Measurements from ENCODE around the gene ARRDC3. TPM values are rescaled to one million over a fixed set of nuclear protein-coding genes. Genes with fewer than 3 reads are reported as not detected.

ARRDC3 gene
- total and polyA plus RNA-seq, 2 of the 8 experiments (the other 6 are each of a cell fraction or from before 2014, with no cell fraction given), result 2.9 to 5.7 TPM

DNA sequence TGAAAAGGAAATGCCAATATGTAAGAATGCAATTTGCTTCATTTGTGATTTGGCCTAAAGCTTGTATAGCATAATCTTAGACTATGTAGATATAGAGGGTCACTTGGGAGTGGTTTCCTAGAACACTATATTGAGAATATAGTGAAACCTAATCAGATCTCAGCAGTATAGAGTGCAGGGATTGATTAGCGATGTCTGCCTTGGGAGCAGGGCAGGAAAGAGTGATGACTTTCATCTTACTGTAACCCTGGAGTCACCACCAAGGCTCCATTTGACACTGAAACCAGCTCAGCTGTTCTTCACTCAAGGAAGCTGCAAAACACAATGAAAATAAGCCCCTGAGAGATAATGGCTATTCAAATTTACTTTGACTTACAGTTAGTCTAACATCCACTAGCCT, 26.2 kb upstream of the ARRDC3 start (continued):
- TF ChIP-seq, protein P1, sequence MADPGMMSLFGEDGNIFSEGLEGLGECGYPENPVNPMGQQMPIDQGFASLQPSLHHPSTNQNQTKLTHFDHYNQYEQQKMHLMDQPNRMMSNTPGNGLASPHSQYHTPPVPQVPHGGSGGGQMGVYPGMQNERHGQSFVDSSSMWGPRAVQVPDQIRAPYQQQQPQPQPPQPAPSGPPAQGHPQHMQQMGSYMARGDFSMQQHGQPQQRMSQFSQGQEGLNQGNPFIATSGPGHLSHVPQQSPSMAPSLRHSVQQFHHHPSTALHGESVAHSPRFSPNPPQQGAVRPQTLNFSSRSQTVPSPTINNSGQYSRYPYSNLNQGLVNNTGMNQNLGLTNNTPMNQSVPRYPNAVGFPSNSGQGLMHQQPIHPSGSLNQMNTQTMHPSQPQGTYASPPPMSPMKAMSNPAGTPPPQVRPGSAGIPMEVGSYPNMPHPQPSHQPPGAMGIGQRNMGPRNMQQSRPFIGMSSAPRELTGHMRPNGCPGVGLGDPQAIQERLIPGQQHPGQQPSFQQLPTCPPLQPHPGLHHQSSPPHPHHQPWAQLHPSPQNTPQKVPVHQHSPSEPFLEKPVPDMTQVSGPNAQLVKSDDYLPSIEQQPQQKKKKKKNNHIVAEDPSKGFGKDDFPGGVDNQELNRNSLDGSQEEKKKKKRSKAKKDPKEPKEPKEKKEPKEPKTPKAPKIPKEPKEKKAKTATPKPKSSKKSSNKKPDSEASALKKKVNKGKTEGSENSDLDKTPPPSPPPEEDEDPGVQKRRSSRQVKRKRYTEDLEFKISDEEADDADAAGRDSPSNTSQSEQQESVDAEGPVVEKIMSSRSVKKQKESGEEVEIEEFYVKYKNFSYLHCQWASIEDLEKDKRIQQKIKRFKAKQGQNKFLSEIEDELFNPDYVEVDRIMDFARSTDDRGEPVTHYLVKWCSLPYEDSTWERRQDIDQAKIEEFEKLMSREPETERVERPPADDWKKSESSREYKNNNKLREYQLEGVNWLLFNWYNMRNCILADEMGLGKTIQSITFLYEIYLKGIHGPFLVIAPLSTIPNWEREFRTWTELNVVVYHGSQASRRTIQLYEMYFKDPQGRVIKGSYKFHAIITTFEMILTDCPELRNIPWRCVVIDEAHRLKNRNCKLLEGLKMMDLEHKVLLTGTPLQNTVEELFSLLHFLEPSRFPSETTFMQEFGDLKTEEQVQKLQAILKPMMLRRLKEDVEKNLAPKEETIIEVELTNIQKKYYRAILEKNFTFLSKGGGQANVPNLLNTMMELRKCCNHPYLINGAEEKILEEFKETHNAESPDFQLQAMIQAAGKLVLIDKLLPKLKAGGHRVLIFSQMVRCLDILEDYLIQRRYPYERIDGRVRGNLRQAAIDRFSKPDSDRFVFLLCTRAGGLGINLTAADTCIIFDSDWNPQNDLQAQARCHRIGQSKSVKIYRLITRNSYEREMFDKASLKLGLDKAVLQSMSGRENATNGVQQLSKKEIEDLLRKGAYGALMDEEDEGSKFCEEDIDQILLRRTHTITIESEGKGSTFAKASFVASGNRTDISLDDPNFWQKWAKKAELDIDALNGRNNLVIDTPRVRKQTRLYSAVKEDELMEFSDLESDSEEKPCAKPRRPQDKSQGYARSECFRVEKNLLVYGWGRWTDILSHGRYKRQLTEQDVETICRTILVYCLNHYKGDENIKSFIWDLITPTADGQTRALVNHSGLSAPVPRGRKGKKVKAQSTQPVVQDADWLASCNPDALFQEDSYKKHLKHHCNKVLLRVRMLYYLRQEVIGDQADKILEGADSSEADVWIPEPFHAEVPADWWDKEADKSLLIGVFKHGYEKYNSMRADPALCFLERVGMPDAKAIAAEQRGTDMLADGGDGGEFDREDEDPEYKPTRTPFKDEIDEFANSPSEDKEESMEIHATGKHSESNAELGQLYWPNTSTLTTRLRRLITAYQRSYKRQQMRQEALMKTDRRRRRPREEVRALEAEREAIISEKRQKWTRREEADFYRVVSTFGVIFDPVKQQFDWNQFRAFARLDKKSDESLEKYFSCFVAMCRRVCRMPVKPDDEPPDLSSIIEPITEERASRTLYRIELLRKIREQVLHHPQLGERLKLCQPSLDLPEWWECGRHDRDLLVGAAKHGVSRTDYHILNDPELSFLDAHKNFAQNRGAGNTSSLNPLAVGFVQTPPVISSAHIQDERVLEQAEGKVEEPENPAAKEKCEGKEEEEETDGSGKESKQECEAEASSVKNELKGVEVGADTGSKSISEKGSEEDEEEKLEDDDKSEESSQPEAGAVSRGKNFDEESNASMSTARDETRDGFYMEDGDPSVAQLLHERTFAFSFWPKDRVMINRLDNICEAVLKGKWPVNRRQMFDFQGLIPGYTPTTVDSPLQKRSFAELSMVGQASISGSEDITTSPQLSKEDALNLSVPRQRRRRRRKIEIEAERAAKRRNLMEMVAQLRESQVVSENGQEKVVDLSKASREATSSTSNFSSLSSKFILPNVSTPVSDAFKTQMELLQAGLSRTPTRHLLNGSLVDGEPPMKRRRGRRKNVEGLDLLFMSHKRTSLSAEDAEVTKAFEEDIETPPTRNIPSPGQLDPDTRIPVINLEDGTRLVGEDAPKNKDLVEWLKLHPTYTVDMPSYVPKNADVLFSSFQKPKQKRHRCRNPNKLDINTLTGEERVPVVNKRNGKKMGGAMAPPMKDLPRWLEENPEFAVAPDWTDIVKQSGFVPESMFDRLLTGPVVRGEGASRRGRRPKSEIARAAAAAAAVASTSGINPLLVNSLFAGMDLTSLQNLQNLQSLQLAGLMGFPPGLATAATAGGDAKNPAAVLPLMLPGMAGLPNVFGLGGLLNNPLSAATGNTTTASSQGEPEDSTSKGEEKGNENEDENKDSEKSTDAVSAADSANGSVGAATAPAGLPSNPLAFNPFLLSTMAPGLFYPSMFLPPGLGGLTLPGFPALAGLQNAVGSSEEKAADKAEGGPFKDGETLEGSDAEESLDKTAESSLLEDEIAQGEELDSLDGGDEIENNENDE (IDR thresholded peaks at IDR 0.05; ENCODE audit: insufficient replicate concordance, low read length), result no peak
- TF ChIP-seq SIN3A (conservative IDR thresholded peaks at IDR 0.05 in 1 of 2, IDR thresholded peaks at IDR 0.05 in 1 of 2; ENCODE audit: low read depth in 1 of 2, low read length in 2 of 2) (no peak), EZH2 (IDR thresholded peaks at IDR 0.05; ENCODE audit: low read depth, low read length, severe bottlenecking) (no peak), SRF (IDR thresholded peaks at IDR 0.05; ENCODE audit: low read depth, low read length) (no peak), SIRT6 (IDR thresholded peaks at IDR 0.05; ENCODE audit: low read length) (no peak), SP4 (IDR thresholded peaks at IDR 0.05; ENCODE audit: low read length) (no peak), TEAD4 (IDR thresholded peaks at IDR 0.05; ENCODE audit: low read depth, low read length) (no peak), RNF2 (IDR thresholded peaks at IDR 0.05; ENCODE audit: borderline replicate concordance, low read depth, low read length, missing control alignments, poor library complexity, severe bottlenecking) (no peak), KDM5A (IDR thresholded peaks at IDR 0.05; ENCODE audit: low read length) (no peak)
- TF ChIP-seq, protein P2, sequence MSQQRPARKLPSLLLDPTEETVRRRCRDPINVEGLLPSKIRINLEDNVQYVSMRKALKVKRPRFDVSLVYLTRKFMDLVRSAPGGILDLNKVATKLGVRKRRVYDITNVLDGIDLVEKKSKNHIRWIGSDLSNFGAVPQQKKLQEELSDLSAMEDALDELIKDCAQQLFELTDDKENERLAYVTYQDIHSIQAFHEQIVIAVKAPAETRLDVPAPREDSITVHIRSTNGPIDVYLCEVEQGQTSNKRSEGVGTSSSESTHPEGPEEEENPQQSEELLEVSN (IDR thresholded peaks at IDR 0.05), result no peak
